RWPE1 (cell line): ENCODE results near the gene RAB3GAP2.
"Not testable (repeated sequence)": the region's sequence is repeated elsewhere in the genome, so short reads cannot be mapped to it uniquely, and the experiment has no call there.

ENCODE experiments used
- CTCF ChIA-PET: fragments of 350-600 bp; sonication (Branson Sonifier 250); formaldehyde crosslinking; extraction: SDS; loops from one replicate; lab custom pipeline; 2021; lab: Yijun Ruan, JAX
- POLR2A ChIA-PET: fragments of 400-600 bp; formaldehyde crosslinking; extraction: SDS; loops from one replicate; lab custom pipeline; 2020; ENCODE audit warnings: antibody characterized with exemption; ENCODE audit not compliant: low non-redundant PET; lab: Yijun Ruan, JAX
- DNase-seq: peaks from one replicate; pipeline ENCODE4 v3.0.0; 2012; ENCODE audit warnings: low spot score
- H3K27ac ChIP-seq: fragments of 450-650 bp; 2 replicates; pipeline ENCODE4 v1.5.1; 2017
- TF ChIP-seq, protein P1 (sequence below): fragments of 450-650 bp; conservative IDR thresholded peaks from 2 replicates; pipeline ENCODE4 v1.5.1; 2017; ENCODE audit warnings: low read depth, mild to moderate bottlenecking

RAB3GAP2 gene

DNA sequence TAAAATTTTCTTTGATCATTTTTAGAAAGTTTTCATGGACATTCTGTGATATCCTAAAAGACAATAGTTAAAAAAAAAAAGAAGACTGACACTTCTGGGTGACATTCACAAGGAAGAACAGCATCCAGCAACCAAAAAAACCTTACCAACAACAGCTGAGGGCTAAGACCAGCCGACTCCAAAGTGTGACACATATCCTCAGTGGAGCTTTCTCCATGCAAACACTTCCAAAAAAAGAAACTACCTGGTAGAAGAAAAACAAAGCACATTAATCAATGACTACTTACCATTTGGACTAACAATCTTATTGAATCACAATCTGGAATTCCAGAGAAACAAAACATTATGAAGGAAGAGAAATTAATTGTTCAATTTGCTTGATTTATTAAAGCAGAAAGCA is 90.1 kb downstream of the RAB3GAP2 start:
- POLR2A ChIA-PET: no interaction called here
- TF ChIP-seq, protein P1, sequence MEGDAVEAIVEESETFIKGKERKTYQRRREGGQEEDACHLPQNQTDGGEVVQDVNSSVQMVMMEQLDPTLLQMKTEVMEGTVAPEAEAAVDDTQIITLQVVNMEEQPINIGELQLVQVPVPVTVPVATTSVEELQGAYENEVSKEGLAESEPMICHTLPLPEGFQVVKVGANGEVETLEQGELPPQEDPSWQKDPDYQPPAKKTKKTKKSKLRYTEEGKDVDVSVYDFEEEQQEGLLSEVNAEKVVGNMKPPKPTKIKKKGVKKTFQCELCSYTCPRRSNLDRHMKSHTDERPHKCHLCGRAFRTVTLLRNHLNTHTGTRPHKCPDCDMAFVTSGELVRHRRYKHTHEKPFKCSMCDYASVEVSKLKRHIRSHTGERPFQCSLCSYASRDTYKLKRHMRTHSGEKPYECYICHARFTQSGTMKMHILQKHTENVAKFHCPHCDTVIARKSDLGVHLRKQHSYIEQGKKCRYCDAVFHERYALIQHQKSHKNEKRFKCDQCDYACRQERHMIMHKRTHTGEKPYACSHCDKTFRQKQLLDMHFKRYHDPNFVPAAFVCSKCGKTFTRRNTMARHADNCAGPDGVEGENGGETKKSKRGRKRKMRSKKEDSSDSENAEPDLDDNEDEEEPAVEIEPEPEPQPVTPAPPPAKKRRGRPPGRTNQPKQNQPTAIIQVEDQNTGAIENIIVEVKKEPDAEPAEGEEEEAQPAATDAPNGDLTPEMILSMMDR: no peak
- CTCF ChIA-PET: interaction anchor here (0.7 kb wide), 1 partner anchor 91 kb away, joined by 5 read pairs; no protein-coding TSS in a partner anchor
- no peak for DNase-seq
- H3K27ac ChIP-seq: no peak overlapping the region

DNA sequence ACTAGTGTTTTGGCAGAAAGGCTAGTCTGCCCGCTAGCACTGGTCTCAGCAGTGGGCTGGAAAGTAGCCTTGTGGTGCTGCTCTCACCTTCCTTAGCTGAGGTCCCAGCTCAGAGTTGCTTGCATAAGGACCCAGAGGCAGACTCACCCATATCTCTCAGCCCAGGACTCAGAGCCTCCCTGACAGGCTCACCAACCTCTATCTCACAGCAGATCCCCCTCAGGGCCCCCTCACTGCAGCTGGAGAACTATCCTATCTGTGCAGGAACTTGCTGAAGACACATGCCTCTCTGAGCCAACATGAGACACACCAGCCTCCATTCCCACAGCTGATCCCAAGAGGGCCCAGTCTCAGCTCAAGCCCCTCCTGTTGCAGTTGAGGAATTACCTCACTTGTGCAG is 95.7 kb downstream of the RAB3GAP2 start:
- no peak overlapping the region for H3K27ac ChIP-seq
- DNase-seq: no peak
- CTCF ChIA-PET: interaction anchor here (0.6 to 0.7 kb wide), 3 partner anchors 14 to 600 kb away, joined by 3 to 4 read pairs (median 3); no protein-coding TSS in a partner anchor
- TF ChIP-seq, protein P1: no peak
- POLR2A ChIA-PET: no interaction called here

DNA sequence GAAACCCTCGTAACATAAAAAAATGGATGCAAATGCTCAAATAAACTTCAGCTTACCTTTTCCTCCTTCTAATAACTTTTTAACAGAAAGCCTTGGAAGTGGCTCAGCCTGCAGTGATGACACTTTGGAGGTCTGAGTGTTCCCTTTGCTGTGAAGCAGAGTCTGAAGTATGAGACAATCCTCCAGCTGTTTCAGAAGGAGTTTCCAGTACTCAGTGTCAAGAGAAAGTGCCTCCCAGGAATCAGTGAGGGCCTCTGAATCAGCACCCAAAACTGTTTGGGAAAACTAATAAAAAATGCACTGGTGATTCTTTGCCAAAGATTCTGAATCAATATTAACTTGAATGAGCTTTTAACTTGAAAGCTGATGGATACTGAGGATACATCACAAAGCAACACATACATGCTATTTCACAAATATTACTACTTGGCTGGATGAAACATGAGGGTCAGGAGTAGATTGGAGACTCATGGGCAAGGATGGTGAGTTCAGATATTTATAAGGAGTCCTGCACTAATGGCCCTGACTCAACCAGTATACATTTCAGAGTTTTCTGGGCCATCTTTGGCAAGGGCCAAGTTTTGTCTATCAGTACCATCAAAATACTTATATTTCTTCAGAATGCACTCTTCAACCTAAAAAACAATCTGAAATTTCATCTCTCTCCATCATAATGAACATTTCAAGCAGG is 101.3 kb downstream of the RAB3GAP2 start:
- POLR2A ChIA-PET: no interaction called here
- TF ChIP-seq, protein P1: no peak
- CTCF ChIA-PET: interaction anchor here (1.2 to 1.3 kb wide), 2 partner anchors 17 to 58 kb away, joined by 3 to 5 read pairs; no protein-coding TSS in a partner anchor
- no peak overlapping the region for H3K27ac ChIP-seq
- no peak for DNase-seq

DNA sequence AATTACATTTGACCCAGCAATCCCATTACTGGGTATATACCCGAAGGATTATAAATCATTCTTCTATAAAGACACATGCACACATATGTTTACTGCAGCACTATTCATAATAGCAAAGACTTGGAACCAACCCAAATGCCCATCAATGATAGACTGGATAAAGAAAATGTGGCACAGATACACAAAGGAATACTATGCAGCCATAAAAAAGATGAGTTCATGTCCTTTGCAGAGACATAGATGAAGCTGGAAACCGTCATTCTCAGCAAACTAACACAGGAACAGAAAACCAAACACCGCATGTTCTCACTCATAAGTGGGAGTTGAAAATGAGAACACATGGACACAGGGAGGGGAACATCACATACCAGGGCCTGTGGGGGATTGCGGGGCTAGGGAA is 102.4 kb downstream of the RAB3GAP2 start:
- DNase-seq, H3K27ac ChIP-seq, POLR2A ChIA-PET: not testable (repeated sequence)
- CTCF ChIA-PET: interaction anchor here (0.6 to 1.3 kb wide), 2 partner anchors 18 to 34 kb away, joined by 3 read pairs; no protein-coding TSS in a partner anchor

DNA sequence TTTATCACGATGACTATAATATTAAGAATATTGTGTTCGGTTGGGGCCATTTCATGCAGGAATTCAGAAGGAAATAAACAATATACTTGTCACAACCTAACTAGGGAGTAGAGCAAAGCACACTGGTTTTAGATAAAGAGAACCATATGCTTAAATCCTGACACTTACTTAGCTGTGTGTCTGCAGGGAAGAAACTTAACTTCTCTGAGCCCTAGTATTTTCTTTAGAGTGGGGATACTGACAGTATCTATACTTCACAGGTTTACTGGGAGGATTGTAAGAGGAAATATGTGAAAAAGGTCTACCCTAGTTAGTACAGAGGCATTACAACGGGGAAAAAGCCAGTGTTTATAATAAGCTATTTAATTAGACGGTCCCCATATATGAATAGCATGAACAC is 105.4 kb downstream of the RAB3GAP2 start:
- H3K27ac ChIP-seq: no peak overlapping the region
- TF ChIP-seq, protein P1: no peak
- ChIA-PET CTCF (interaction anchor here (0.6 to 0.9 kb wide), 3 partner anchors 9 to 610 kb away, joined by 3 to 4 read pairs (median 3); no protein-coding TSS in a partner anchor), POLR2A (no interaction called here)
- no peak for DNase-seq

DNA sequence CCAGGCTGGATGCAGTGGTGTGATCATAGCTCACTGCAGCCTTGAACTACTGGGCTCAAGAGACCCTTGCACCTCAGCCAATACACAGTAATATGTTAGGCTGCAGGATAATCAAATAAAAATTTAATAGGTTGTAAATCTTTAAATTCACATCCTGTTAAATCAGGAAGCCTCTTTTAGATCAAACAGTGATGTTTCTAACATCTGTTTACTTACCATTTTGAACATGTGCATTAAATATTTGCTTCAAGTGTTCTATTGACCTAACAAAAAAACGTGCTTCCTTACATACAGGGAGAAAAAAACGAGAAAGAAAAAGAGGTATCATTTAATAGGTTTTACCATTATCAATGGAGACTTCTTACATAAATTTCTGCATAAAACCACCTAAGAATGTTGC is 107.7 kb downstream of the RAB3GAP2 start:
- TF ChIP-seq, protein P1: no peak
- CTCF ChIA-PET: interaction anchor here (1.3 kb wide), 1 partner anchor 51 kb away, joined by 10 read pairs; no protein-coding TSS in a partner anchor
- H3K27ac ChIP-seq: no peak overlapping the region
- DNase-seq: no peak
- POLR2A ChIA-PET: no interaction called here

DNA sequence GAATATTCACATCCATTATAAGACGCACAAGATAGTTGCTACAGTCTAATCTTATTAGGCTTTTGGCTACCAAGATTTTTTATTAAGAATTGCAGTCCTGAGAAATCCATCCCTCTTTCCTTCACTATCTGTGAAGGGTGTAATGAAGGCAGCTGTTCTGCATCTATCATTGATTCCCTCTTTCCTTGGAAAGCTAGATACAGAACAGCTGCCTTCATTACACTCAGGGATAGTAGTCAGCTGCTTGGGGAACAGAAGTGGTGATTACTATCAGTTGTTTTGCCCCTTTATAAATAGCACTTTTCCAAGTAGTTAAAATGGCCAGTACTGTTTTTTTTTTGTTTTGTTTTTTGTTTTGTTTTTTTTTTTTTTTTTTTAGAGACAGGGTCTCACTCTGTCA is 108.1 kb downstream of the RAB3GAP2 start:
- CTCF ChIA-PET: interaction anchor here (1.3 kb wide), 1 partner anchor 51 kb away, joined by 10 read pairs; no protein-coding TSS in a partner anchor
- POLR2A ChIA-PET: no interaction called here

More for the DNA sequence above, 108.1 kb downstream of the RAB3GAP2 start:
- TF ChIP-seq, protein P1: no peak
- H3K27ac ChIP-seq: no peak overlapping the region
- DNase-seq: no peak
